ENCODE results near the gene RPRM. TPM values are rescaled to one million over a fixed set of nuclear protein-coding genes. Genes with fewer than 3 reads are reported as not detected.

RPRM gene
- total and polyA plus RNA-seq, 10 of the 15 experiments (the other 5 are each of a cell fraction or from before 2014, with no cell fraction given), result 0.06 to 0.37 (median 0.11) TPM; not detected in 7

GRCh38 chr2:153499439-153499838, 20.9 kb upstream of the RPRM start:
- ChIA-PET POLR2A (no interaction called here), SMC1A (ENCODE audit: uncharacterized antibody, unreplicated experiment) (no interaction called here), RAD21 (ENCODE audit: unreplicated experiment) (no interaction called here), CTCF (no interaction called here)
- WGBS (ENCODE audit: insufficient coverage, insufficient replicate concordance, low lambda C conversion rate, missing lambda C conversion rate), result 15% methylated on average over 5 of the region's 5 CpGs
- no peak for DNase-seq (ENCODE audit: low read depth, low spot score)
- TF ChIP-seq NFIC (IDR thresholded peaks at IDR 0.05; ENCODE audit: low read depth, low read length), result no peak
- no peak for TF ChIP-seq TCF7 (IDR thresholded peaks at IDR 0.05; ENCODE audit: borderline replicate concordance)
- TF ChIP-seq TARDBP (IDR thresholded peaks at IDR 0.05; ENCODE audit: borderline replicate concordance), result no peak
- no peak for TF ChIP-seq ZBTB11 (CRISPR knock-in tag; IDR thresholded peaks at IDR 0.05)
- TF ChIP-seq CBX5 (IDR thresholded peaks at IDR 0.05; ENCODE audit: low read depth), result no peak
- TF ChIP-seq ATF3 (IDR thresholded peaks at IDR 0.05; ENCODE audit: borderline replicate concordance, extremely low read depth, low read depth, low read length), result no peak
- no peak for TF ChIP-seq CREM (IDR thresholded peaks at IDR 0.05; ENCODE audit: low read depth)
- TF ChIP-seq SIN3A (IDR thresholded peaks at IDR 0.05; ENCODE audit: low read depth, low read length), result no peak
- TF ChIP-seq RELB (IDR thresholded peaks at IDR 0.05; ENCODE audit: low read depth), result no peak
- TF ChIP-seq PAX5 (IDR thresholded peaks at IDR 0.05; ENCODE audit: borderline replicate concordance, low read depth, low read length), result no peak
- no peak for TF ChIP-seq SUPT20H (IDR thresholded peaks at IDR 0.05; ENCODE audit: borderline replicate concordance, control insufficient read depth, low read depth, low read length)
- TF ChIP-seq PAX8 (IDR thresholded peaks at IDR 0.05), result no peak
- no peak for TF ChIP-seq MAX (IDR thresholded peaks at IDR 0.05; ENCODE audit: low read depth, low read length)
- no peak for TF ChIP-seq CEBPB (IDR thresholded peaks at IDR 0.05; ENCODE audit: borderline replicate concordance in 1 of 2, low read depth in 2 of 2, low read length in 2 of 2)
- no peak for TF ChIP-seq ZNF384 (IDR thresholded peaks at IDR 0.05; ENCODE audit: borderline replicate concordance, low read depth, low read length)
- no peak for TF ChIP-seq POLR2AphosphoS5 (IDR thresholded peaks at IDR 0.05; ENCODE audit: low read length)
- no peak for TF ChIP-seq ZNF24 (IDR thresholded peaks at IDR 0.05)
- TF ChIP-seq POLR2AphosphoS2 (IDR thresholded peaks at IDR 0.05; ENCODE audit: low read depth, low read length), result no peak
- no peak for TF ChIP-seq NFYA (IDR thresholded peaks at IDR 0.05; ENCODE audit: borderline replicate concordance, low read depth, low read length)
- no peak for TF ChIP-seq ASH2L (IDR thresholded peaks at IDR 0.05; ENCODE audit: borderline replicate concordance, low read depth)
- intact Hi-C loops (cut with micrococcal nuclease; ENCODE audit: unreplicated experiment) (no loop called here), in situ Hi-C loops (cut with MboI) (no loop called here)
- H2AFZ ChIP-seq (ENCODE audit: control insufficient read depth, low read depth, low read length), result no peak overlapping the region
- no peak for ATAC-seq
- H3K79me2 ChIP-seq (ENCODE audit: control insufficient read depth, insufficient read depth, low read length), result no peaks in the 10 kb centered on the region
- no peaks in the 10 kb centered on the region for H4K20me1 ChIP-seq (ENCODE audit: control insufficient read depth, insufficient read depth)
- BruUV-seq (replicated peaks), result no TSS peak
- H3K4me1 ChIP-seq (ENCODE audit: control insufficient read depth, insufficient read depth, low read length), result no peaks in the 10 kb centered on the region
- no peak overlapping the region for H3K27ac ChIP-seq (ENCODE audit: control insufficient read depth, insufficient read depth)
- H3K36me3 ChIP-seq (ENCODE audit: control insufficient read depth in 2 of 2, insufficient read depth in 2 of 2, low read length in 1 of 2), result no peaks in the 10 kb centered on the region
- no peaks in the 10 kb centered on the region for H3K9me3 ChIP-seq (replicated peaks; ENCODE audit: control insufficient read depth, insufficient read depth, low read length)
- H3K9ac ChIP-seq (ENCODE audit: control insufficient read depth, insufficient read depth, low read length), result no peak overlapping the region
- FAIRE-seq, result no peak
- no peak overlapping the region for H3K4me3 ChIP-seq
- no peak overlapping the region for H3K4me2 ChIP-seq (ENCODE audit: control insufficient read depth, insufficient read depth)
- H3K27me3 ChIP-seq (replicated peaks in 1 of 2; ENCODE audit: control insufficient read depth in 2 of 2, insufficient read depth in 2 of 2, low read length in 1 of 2), result no peaks in the 10 kb centered on the region
